Right lobe of liver (tissue), 4 donors: ENCODE data around the gene NEK1.

Experiments used
- POLR2A ChIP-seq: fragments of 450-650 bp; IDR thresholded peaks from one replicate; pipeline ENCODE4 v1.6.1; 2017; ENCODE audit warnings: antibody characterized with exemption, mild to moderate bottlenecking
- TF ChIP-seq, protein P1 (sequence below), 4 donors: fragments of 200-600 bp in 3 of 4; fragments of 450-650 bp in 1 of 4; IDR thresholded peaks; one replicate each; pipeline versions ENCODE4 v1.5.1 to v1.8.0; 2016 to 2022; ENCODE audit warnings: antibody characterized with exemption in 4 of 4, mild to moderate bottlenecking in 2 of 4
- donor health status: DM: no; HTN: no; CAD: no.
- donor health status: DM: no; HTN: no; CAD: no.
- donor health status: DM: no; HTN: yes; CAD: no.

DNA sequence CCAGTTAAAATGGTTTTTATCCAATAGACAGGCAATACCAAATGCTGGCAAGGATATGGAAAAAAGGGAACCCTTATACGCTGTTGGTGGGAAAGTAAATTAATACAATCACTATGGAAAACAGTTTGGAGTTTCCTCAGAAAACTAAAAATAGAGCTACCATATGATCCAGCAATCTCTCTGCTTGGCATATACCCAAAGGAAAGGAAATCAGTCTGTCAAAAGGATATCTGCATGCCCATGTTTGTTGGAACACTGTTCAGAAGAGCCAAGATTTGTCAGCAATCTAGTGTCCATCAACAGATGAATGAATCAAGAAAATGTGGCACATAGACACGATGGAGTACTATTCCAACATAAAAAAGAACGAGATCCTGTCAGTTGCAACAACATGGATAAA, 250.6 kb downstream of the NEK1 start:
- TF ChIP-seq, protein P1, sequence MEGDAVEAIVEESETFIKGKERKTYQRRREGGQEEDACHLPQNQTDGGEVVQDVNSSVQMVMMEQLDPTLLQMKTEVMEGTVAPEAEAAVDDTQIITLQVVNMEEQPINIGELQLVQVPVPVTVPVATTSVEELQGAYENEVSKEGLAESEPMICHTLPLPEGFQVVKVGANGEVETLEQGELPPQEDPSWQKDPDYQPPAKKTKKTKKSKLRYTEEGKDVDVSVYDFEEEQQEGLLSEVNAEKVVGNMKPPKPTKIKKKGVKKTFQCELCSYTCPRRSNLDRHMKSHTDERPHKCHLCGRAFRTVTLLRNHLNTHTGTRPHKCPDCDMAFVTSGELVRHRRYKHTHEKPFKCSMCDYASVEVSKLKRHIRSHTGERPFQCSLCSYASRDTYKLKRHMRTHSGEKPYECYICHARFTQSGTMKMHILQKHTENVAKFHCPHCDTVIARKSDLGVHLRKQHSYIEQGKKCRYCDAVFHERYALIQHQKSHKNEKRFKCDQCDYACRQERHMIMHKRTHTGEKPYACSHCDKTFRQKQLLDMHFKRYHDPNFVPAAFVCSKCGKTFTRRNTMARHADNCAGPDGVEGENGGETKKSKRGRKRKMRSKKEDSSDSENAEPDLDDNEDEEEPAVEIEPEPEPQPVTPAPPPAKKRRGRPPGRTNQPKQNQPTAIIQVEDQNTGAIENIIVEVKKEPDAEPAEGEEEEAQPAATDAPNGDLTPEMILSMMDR (IDR thresholded peaks at IDR 0.05): no peak
- no peak for TF ChIP-seq POLR2A
